OCI-M1 (cell line): ENCODE measurements around the gene TRMT1.
A peak's percentile ranks its signal among the peaks of the same experiment; 100 is the strongest.

Experiments
- DNase-seq: peaks from one replicate; lab custom pipeline; 2025; lab: John Stamatoyannopoulos, UW

The TRMT1 gene

DNA sequence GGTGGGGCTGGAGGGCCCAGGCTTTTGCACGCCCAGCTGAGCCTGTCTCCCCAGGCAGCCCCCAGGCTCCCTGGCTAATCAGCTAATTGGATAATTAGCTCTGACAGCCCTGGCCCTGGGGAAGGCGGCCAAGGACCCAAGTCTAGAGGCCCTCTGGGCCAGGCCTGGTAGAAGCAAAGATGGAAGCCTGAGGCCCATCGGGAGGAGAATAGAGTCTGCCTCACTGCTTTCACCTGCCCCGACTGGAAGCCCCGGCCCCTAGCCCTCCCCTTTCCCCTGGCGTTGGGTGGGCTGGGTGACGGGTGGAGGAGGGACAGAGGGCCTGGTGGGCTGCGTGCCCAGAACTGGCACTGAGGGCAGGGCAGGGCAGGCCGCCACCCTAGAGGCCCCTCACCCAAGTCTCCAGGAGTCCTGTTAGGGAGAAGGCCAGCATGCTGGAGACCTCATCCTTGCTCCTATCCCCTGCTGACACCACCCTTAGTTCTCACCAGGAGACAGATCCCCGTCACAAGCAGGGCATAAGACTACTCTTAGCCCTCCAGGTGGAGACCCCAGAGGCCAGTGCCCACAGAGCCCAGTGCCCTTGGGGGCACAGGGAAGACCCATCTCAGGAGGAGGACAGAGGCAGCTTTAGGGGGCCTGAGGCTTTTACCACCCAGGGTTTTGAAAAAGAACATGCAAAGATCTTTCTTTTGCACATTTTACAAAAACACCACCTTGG is 25.9 kb downstream of the TRMT1 start:
- DNase-seq: no peak

DNA sequence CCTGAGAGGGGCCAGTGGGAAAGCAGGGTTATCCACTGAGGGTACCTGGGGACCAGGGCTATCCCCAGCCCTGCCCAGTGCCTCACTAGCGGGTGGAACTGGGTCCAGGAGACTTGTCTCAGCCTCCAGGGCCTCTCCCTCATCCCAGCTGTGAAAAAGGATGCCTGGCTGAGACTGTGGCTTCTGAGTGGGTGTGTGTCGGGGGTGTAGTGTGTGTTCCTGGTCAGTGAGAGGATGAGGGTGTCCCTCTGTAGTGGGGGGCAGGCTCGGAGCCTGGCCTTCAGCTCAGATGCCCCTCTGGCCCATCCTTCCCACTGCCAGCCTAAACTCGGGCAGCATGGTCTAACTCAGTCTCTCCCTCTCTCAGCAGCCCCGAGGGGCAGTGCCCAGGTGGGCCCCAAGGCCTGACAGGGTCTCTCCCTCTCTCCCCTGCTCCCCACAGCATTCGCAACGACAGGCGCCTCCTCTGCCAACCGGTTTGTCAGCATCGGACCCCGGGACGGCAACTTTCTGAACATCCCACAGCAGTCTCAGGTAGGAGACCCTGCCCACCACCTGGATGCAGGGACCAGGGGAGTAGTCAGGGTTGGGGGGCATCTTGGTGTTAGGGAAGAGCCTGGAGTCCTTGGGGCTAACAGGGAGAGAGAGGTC is 26.6 kb downstream of the TRMT1 start:
- no peak for DNase-seq

GRCh38 chr19:13089139-13089856 is 27.2 kb downstream of the TRMT1 start:
- no peak for DNase-seq

GRCh38 chr19:13087795-13088537 is 28.6 kb downstream of the TRMT1 start:
- DNase-seq: no peak

GRCh38 chr19:13087295-13087694 is 29.2 kb downstream of the TRMT1 start:
- DNase-seq: no peak

DNA sequence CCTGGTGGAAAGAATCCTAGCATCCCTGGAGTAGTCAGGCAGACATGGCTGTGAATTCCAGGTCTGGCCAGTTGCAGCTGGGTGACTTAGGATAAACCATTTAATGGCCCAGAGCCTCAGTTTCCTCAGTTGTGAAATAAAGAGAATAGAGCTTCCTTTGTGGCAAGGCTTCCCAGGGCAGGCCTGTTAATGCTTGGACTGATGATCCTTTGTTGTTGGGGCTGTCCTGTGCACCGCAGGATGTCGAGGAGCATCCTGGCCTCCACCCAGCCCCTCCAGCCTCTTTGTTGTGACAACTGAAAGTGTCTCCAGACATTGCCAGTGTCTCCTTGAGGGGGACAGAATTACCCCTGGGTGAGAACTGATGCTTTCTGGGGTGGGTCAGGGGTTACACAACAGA is 30.2 kb downstream of the TRMT1 start:
- DNase-seq: no peak

DNA sequence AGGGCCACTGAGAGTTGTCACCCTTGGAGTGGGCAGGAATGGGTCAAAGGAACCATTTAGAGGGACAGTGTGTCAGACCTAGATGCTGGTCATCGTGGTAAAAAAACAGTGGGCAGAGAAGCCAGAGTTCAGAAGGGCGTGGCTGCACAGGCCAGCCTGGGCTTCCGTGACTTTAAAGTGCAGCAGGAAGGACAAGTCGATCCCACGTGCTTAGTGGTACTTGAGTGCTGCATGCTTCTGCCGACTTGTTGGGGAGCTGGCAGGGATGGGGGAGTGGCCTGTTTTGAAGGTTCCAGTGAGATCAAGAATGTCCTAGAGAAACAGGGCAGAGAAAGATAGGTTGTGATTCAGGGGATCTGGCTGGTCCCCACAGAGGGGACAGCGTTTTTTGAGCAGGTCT is 30.9 kb downstream of the TRMT1 start:
- DNase-seq: no peak

DNA sequence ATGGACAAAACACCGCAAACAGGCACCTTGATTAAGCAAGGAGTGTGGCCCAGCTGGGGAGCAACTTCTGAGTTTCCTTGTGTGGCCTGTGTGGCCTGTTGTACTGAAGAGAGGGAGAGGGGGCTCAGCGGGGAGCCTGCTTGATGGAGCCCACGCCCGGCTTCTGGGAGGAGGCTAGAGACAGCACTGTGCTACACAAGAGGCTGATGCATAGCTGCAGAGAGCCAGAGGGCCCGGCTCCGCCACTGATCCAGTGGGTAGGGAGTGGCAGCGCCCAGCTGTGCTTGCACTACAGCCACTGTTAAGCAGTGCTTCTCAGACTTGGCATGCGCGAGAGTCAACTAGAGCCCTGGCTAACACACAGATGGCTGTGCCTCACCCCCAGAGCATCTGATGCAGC is 32.9 kb downstream of the TRMT1 start:
- DNase-seq: no peak

DNA sequence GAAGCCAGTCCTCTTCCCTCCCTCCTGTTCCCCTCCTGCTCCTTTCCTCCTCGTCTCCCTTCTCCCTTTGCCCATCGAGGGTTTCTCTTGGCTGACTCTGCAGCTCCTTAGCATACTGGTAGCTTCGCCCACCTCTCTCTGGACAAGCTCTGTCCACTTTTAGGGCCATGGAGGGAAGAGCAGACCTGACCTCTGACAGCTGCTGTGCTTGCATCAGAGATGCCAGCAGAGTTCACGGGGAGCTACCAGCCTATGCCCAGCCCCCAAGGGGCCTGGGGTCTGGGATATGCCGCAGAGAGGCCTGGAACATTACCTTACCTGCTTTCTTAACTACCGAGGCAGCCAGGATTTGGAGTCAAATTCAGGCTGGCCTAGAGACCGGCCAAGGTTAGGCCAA is 33.5 kb downstream of the TRMT1 start:
- no peak for DNase-seq

DNA sequence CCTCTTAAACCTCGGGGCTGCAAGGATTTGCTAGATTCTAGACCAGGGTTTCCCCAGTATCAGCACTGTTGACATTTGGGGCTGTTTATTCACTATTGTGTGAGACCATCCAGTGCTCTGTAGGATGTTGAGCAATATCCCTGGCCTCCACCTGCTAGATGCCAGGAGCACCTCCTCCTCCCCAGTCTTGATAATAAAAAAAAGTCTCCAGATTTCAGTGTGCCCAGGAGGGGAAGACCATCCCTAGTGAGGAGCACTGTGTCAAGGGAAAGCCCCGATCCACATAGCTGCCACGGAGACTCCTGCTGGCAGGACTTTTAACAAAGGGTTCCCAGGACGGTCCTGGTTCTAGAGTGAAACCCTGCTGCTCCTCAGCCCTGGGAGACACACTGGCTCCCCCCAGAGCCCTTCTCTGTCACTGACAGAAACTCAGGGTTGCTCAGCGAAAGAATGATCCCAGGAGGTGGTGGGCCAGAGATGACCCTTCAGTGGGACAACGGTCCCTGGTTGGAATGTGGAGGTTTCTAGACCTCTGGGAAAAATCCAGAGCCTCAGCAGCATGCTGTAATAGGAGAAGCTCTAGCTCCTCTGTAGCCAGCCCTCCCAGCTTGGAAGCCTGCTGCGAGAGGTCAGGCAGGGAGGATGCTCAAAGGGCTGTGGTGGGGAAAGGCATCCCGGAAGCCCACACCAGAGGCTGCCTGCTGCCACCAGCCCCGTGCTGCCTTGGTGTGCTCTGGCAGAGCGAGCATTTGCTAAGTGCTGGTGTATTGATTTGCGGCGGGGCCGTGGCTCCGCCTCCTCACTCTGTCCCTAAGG is 34.1 kb downstream of the TRMT1 start:
- no peak for DNase-seq

- peak; percentile 36 for DNase-seq
Measured at GRCh38 chr19:13079542-13079986, 37.0 kb downstream of the TRMT1 start.

GRCh38 chr19:13078897-13079541 is 37.5 kb downstream of the TRMT1 start:
- no peak for DNase-seq

DNA sequence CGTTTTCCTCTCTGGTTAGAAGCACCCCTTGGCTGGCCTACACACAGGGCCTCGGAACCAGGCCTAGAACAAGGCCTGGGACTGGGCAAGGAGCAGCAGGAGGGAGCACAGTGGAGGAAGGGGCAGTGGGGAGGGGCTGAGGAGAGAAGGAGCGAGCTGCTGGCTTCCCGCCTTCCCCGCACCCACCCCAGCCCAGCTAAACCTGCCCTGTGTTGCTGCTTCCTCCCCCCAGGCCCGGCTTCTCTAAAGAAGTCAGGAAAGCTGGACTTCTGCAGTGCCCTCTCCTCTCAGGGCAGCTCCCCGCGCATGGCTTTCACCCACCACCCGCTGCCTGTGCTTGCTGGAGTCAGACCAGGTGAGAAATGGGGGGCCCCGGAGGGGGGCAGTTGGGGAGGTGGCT is 38.2 kb downstream of the TRMT1 start:
- DNase-seq: no peak

DNA sequence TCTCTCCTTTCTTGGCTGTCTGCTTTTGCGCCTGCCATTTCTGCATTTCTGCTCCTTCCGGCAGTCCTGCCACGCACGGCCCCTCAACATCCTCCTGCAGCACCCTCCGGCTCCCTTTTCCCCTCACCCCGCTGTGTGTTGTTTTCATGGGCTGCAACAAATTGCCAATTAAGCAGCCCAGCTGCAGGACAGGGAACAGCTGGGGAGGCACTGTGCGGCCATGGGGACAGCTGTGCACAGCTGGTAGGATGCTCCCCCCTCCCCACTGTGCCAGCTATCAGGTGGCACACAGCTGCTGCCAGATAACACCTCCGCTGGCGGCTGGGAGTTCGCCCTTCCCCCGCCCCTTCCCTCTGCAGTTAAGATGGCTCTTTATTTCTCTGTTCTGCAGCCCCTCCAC is 39.3 kb downstream of the TRMT1 start:
- DNase-seq: no peak

GRCh38 chr19:13076787-13077186 is 39.8 kb downstream of the TRMT1 start:
- DNase-seq: no peak

GRCh38 chr19:13076320-13076719 is 40.2 kb downstream of the TRMT1 start:
- DNase-seq: no peak

DNA sequence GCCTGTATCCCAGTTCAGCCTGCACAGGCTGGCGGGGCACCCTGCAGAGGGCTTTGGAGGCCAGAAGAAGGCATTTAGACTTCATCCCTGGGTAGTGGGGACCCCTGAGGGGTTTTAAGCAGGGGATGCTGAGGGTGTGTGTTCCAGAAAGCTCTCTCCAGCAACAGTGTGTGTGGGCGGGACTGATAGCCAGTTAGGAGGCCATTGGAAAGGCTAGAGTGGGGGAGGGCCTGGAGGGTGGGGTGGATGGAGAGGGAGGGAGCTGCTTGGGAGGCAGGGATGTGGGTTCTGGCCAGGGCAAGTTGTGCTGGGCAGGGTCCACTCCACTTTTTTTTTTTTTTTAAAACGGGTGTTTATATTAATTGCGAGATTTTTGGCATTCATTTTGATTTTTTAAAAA is 42.2 kb downstream of the TRMT1 start:
- DNase-seq: no peak

DNA sequence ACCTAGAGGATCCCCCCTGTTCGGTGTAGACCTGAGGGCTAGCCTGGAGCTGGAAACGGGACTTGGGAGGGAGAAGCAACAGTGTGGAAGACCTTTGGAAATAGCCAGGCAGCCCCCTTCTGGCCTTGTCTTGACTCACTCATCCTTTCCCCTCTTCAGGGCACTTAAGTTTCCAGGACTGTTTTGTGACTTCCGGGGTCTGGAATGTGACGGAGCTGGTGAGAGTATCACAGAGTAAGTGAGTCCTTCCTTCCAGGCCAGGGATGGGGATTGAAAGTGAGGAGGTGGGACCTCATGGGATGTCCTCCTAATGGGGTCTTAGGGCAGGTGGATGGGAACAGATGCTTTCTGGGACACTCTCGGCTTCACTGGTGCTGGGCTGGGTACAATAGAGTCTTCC is 43.3 kb downstream of the TRMT1 start:
- no peak for DNase-seq

DNA sequence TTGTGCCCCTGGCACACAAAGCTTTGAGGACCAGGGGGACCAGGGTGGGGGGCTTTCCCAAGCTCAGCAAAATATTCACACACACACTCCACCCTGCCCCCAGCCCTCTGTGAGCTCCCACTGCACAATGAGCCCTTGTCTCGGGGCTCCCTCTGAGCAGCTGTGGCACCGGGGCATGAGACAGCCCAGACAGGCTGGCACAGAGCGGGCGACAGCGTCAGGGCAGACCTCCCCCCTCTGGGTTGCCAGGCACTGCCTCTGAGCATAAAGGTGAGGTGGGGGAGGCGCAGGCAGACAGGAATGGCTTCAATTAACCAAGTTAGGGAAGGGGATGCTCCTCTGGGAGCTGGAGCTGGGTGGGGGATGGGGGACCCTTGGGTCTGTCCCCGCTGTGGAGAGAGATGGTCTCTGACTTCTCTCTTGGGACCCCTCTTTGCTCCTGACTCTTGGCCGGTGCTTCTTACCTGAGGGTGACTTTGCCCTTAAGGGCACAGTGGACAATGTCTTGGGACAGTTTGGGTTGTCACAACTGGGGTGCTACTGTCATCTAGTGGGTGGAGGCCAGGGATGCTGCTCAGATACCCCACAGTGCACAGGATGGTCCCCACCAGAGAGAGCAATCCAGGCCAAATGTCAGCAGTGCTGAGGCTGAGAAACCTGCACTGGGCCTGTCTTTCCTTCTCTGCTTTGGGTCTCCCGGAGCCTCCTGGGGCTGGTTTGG is 44.2 kb downstream of the TRMT1 start:
- no peak for DNase-seq

DNA sequence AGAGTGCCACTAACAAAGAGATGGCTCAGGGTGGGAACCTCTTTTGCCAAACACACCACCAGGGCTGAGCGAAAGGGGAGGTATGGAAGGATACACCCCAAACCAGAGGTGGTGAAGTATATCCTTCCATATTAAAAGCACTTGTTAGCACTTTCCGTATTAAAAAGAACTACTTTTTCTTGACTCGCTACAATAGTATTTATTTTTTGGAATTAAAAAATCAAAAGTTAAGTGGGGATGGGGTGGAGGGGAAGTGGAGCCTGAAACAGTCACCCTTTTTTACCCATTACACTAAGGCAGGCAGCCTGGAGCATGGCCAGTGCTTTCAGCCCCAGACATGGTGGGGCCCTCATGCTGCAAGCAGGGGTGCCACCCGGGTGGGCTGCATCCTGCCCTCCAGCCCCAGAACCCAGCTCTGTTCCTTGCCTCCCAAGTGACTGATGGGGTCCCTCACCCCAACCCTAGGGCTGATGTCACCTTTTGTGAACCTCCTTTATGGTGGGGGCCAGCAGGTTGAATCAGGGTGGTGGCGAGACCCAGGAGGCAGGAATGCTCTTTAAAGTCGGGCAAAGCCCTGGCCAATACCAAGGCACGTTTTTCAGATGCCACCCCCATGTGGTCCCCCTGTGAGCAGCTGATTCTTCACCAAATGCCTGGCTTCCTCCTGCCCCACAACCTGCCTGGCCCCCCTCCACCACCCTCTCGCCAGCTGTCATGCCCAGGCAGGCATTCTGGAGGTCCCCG is 44.9 kb downstream of the TRMT1 start:
- no peak for DNase-seq
